NCI-H2196 treated with DMSO at 0.1 percent for 48 hours (cell line): ENCODE measurements around the gene DYNLT1.
"Not testable (repeated sequence)": the region's sequence is repeated elsewhere in the genome, so short reads cannot be mapped to it uniquely, and the experiment has no call there.

Source experiments
- DNase-seq: peaks from one replicate; lab custom pipeline; 2025; ENCODE audit not compliant: unreplicated experiment; lab: John Stamatoyannopoulos, UW

The DYNLT1 gene

GRCh38 chr6:158644231-158645063, at the start of gene DYNLT1:
DYNLT1 (minus strand) TSS chr6:158644743; CDS start chr6:158644708, 35 bp downstream.
- peak; percentile 62 for DNase-seq

- DNase-seq, result no peak
These were observed 44.3 kb upstream of the DYNLT1 start for GRCh38 chr6:158688860-158689259.

DNA sequence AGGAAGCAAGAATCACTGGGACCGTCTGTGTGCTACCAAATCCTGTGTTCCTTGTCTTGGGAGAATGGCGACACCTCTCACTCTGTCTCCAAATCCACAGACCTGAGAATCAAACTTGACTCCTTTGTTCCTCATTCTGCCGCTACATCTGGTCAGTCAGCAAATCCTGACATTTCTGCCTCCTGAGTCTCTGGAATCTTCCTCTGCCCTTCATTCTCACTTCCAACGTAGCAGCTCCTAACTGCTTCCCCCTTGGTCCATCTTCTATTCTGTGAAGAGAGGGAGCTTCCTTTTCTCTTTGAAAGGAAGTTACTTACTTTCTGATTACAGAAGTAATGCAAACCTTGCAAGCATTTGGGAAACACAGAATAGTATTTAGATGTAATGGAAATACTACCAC, 43.0 kb upstream of the DYNLT1 start:
- DNase-seq, result no peak

DNA sequence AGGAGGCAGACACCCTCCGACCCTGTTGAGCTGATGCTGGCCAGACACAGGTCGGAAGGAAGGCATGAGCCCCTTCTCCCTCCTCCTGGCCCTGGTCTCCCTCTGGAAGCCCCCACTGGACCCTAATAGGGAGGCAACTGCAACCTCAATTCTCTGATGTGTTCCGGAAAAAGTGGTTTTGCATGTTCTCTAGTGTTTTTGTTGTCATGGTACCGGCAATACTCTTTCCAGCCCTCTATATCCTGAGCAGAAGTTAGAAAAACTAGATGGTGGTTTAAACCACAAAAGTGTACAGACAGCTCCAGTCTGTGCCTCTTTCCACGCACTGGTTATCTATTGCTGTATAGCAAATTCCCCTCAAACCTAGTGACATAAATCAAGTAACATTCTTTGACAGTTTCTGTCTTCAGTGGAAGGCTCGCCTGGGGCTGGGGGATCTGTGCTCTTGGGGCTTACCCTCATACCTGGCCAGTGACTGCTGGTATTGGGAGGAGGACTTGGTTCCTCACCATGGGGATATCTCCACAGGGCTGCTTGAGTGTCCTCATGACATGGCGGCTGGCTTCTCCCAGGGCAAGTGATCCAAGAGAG, 42.3 kb upstream of the DYNLT1 start:
- DNase-seq, result no peak

DNA sequence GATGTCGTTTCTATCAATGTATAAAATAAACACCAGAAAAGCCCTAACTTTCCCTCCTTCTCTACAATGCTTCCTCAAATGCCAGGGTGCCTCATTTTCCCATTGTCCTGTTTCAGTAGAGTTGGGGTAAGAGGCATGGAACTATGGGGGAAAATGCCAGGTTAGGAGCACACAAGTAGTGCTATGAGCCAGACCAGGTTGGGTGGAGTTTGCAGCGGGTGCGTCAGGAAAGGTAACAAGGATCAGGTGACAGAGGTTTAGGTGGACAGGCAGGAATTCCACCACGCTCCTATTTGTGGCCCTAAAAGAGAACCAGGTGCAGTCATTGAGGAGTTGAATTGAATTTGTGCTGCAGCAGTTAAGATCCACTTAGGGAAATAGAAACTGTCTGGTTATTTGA, 41.8 kb upstream of the DYNLT1 start:
- DNase-seq, result no peak

DNA sequence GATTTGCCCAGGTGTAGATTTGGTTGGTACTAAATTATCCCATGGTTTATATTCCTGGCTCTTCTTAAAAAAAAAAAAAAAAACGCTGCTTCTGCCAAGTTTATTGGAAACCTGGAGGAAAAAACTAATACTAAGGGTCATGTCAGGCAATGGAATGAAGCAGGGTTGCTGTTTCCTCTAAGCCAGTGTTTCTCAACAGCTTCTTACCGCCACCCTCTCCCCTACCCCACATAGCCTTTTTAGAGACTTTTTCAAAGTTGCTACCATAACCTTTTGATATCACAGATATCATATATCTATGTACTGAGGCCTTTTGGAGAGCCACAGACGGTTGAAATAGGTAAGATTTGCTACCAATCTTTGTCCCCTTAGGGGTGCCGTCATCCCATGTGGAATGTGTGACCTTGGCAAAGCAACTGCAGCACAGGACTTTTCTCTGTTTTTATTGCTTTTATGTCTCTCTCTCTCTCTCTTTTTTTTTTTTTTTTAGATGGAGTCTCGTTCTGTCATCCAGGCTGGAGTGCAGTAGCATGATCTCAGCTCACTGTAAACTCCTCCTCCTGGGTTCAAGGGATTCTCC, 40.3 kb upstream of the DYNLT1 start:
- no peak for DNase-seq

- no peak for DNase-seq
These were observed 39.8 kb upstream of the DYNLT1 start for GRCh38 chr6:158684311-158684710.

GRCh38 chr6:158680481-158680880, 35.9 kb upstream of the DYNLT1 start:
- no peak for DNase-seq

DNA sequence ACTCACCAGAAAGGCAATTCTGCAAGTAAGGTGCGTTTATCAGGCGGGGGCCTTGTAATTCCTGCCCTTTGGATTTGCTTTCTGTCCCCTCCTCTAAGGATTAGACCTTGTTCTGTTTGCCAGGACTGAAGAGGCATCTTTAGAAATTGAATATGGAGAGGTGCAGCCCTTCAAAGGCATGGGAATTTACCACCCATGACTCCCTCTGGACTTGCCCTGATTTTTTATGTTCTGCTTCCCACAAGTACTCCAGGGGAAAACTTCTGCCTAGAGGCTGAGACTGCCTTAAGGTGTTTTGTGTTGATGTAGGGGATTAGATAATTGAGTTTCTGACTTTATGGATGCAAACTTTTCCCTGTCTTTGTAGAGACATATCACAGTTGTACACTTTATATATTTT, 35.5 kb upstream of the DYNLT1 start:
- DNase-seq, result no peak

GRCh38 chr6:158677906-158678578, 33.5 kb upstream of the DYNLT1 start:
- no peak for DNase-seq

DNA sequence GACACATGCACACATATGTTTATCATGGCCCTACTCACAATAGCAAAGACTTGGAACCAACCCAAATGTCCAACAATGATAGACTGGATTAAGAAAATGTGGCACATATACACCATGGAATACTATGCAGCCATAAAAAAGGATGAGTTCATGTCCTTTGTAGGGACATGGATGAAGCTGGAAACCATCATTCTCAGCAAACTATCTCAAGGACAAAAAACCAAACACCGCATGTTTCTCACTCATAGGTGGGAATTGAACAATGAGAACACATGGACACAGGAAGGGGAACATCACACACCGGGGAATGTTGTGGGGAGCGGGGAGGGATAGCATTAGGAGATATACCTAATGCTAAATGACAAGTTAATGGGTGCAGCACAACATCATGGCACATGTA, 32.6 kb upstream of the DYNLT1 start:
- not testable (repeated sequence) for DNase-seq

DNA sequence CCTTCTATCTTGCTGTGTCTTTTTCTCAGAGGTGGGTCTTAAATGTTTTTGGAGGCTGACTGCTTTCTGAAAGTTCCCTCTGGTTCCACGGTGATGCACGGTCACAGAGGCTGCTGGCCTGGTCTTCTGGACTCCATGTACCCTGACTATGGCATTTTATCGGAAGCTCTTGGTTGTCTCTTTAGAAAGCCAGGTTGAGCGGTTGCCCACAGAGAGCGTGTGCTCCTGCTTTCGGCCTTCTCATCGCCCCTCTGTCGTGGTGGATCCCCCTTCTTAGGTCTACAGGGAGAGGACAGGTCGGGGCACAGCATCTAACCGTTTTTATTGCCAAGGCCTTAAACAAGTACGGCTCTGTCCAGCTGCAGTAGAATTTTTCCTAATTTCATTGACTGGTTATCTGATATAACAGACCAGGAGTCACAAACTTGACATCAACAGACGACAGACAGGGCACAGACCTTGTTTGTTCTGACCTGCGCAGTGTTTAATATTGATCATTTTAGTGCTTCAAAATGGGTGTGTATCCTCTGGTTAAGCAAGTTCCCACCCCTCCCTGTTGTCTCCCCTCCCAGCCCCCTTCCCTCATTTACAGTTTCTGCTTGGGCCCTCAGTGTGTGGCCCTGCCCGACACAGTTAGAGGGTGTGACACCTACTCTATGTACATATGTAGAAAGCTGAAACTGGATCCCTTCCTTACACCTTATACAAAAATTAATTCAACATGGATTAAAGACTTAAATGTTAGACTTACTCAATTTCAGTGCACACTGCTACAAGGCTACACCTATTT, 30.0 kb upstream of the DYNLT1 start:
- no peak for DNase-seq

GRCh38 chr6:158672726-158673125, 28.2 kb upstream of the DYNLT1 start:
- DNase-seq, result no peak

DNA sequence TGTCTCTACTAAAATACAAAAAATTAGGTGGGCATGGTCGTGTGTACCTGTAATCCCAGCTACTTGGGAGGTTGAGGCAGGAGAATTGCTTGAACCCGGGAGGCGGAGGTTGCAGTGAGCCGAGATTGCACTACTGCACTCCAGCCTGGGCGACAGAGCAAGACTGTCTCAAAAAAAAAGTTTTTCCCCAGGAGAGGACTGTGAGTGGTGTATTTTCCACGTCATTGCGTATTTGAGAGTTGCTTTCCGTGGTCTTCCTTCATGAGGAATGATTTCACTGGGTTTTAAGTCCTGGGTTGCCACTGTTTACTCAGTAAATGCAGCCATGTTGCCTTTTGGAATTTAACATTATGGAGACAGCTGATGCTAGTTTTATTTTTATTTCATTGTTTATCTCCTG, 27.6 kb upstream of the DYNLT1 start:
- not testable (repeated sequence) for DNase-seq

DNA sequence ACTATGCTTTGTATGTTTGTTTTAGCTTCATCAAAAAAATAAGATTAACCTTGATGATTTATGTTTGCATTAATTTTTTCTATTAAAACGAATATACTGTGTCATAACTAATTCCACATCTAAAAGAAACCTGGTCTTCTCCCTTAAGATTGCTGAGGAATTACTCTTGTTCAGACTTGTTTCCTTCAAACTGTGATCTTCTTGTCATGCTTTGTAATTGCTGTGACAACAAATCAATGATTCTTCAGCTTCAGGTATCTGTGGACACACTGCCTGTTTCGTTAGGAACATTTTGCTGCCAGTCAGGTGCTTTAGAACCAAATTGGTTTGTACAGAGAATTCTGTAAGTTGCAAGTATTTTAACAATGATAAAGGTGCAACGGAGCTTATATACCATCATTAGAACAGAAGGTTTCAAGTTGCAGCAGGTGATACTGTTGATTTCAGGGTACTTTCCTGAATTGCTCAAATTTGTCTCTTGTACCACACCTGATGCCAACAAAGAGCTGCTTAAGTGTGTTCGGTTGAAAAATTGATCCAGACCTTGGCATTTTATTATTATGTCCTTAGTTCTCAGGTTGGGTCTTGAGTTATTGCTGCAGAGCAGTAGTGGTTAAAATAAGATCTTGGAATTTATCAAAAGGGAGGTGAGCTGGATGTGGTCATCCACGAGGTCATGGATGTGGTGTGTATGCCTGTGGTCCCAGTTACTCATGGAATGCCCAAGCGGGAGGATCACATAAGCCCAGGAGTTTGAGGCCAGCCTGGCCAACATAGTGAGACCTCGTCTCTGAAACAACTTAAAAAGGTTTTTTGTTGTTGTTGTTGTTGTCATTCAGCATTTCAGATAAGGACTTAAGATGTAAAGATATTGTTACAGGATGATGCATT, 24.8 kb upstream of the DYNLT1 start:
- DNase-seq, result no peak

- no peak for DNase-seq
These were observed 24.2 kb upstream of the DYNLT1 start for GRCh38 chr6:158668707-158669103.

- no peak for DNase-seq
These were observed 22.9 kb upstream of the DYNLT1 start for GRCh38 chr6:158667360-158667981.

DNA sequence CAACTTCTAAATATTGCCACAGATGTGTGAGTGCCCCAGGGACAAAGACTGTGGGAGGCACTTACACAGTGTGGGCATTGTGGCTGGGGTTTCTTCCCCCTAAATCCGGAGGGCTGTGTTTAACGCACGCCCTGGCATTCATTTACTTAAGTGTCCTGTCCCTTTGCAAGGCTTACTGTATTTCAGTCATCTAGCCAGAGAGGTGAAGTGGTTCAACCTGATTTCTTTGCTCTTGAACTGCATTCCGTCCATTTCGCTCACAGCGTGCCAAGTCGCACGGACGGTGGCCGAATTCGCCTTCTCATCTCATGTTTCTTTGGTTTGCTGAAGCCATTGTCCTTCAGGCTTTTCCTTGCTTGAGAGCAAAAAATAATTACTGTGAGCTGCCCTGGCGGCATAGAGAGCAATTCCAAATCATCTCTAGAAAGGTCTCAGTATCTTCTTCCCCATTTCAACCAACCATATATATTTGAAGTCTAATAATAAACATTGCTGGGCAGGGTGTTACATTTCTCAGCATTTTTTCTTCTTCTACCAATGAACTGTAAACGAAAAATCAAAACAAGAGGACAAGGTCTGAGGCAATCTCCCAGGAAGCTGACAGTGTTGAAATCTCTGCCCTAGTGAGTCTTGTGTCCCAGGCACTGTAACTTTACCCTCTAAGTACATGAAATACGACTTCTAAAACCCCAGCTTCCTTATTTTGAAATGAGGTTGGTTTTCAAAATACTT, 22.3 kb upstream of the DYNLT1 start:
- peak; percentile 69 for DNase-seq

GRCh38 chr6:158665332-158665731, 20.8 kb upstream of the DYNLT1 start:
- DNase-seq, result no peak
